Caco-2 (cell line): ENCODE measurements around the gene MMP12. TPM values are rescaled to one million over a fixed set of nuclear protein-coding genes. Genes with fewer than 3 reads are reported as not detected.
A peak's percentile ranks its signal among the peaks of the same experiment; 100 is the strongest.
"Not testable (repeated sequence)": the region's sequence is repeated elsewhere in the genome, so short reads cannot be mapped to it uniquely, and the experiment has no call there.

ENCODE experiments used
- BruUV-seq: library from RNA; stranded (reverse); fragments of 400-500 nt; replicated peaks from 2 replicates; lab custom pipeline; 2021; lab: Mats Ljungman, UMichigan
- CTCF ChIA-PET: fragments of 300-600 bp; sonication (Branson Sonifier 250); formaldehyde crosslinking; loops from one replicate; lab custom pipeline; 2022; ENCODE audit warnings: antibody characterized with exemption; lab: Charles Lee
- POLR2A ChIA-PET: fragments of 300-600 bp; sonication (Branson Sonifier 250); formaldehyde crosslinking; loops from one replicate; lab custom pipeline; 2022; ENCODE audit warnings: antibody characterized with exemption; lab: Charles Lee
- DNase-seq, 2 experiments: peaks; one replicate each; pipeline versions ENCODE4 v3.0.0 to v3.0.0-alpha.2; 2020 to 2022
- H3K27me3 ChIP-seq: replicated peaks from 2 replicates; pipeline ENCODE4 v1.6.0; 2011; ENCODE audit warnings: low read length; ENCODE audit not compliant: control insufficient read depth, insufficient read depth
- H3K36me3 ChIP-seq: 2 replicates; pipeline ENCODE4 v1.5.1; 2011; ENCODE audit warnings: low read length; ENCODE audit not compliant: control insufficient read depth, insufficient read depth
- H3K4me1 ChIP-seq: fragments of 250-450 bp; sonication (Bioruptor Pico); 2 replicates; pipeline ENCODE4 v1.5.1; 2020; ENCODE audit warnings: mild to moderate bottlenecking
- H3K4me3 ChIP-seq: 2 replicates; pipeline ENCODE4 v1.5.1; 2011; ENCODE audit warnings: low read depth, mild to moderate bottlenecking, control low read depth, low read length
- H3K9me3 ChIP-seq: fragments of 250-450 bp; sonication (Bioruptor Pico); 2 replicates; pipeline ENCODE4 v1.5.1; 2020; ENCODE audit warnings: mild to moderate bottlenecking, moderate library complexity
- H3K27ac Mint-ChIP-seq: one replicate; pipeline ENCODE4 v1.8.0; 2022; ENCODE audit warnings: mixed read lengths; ENCODE audit not compliant: unreplicated experiment
- H3K27me3 Mint-ChIP-seq: one replicate; pipeline ENCODE4 v1.8.0; 2022; ENCODE audit warnings: mixed read lengths; ENCODE audit not compliant: insufficient read depth, unreplicated experiment
- H3K36me3 Mint-ChIP-seq: one replicate; pipeline ENCODE4 v1.8.0; 2022; ENCODE audit warnings: mild to moderate bottlenecking, mixed read lengths; ENCODE audit not compliant: insufficient read depth, unreplicated experiment
- H3K4me1 Mint-ChIP-seq: one replicate; pipeline ENCODE4 v1.8.0; 2022; ENCODE audit warnings: low read depth, mixed read lengths; ENCODE audit not compliant: unreplicated experiment
- H3K4me3 Mint-ChIP-seq: one replicate; pipeline ENCODE4 v1.8.0; 2022; ENCODE audit warnings: mild to moderate bottlenecking, moderate library complexity, mixed read lengths; ENCODE audit not compliant: unreplicated experiment
- H3K9me3 Mint-ChIP-seq: one replicate; pipeline ENCODE4 v1.8.0; 2022; ENCODE audit warnings: mixed read lengths; ENCODE audit not compliant: unreplicated experiment
- CTCF ChIP-seq, 2 experiments: fragments of 200-600 bp in 1 of 2; IDR thresholded peaks; 1 replicate in 1 of 2; 2 replicates in 1 of 2; pipeline versions ENCODE4 v1.5.1 to v1.8.0; 2011 to 2022; ENCODE audit warnings: antibody characterized with exemption in 1 of 2, control low read depth in 1 of 2, inconsistent platforms in 1 of 2, low read depth in 1 of 2, low read length in 1 of 2, mild to moderate bottlenecking in 1 of 2, moderate library complexity in 1 of 2; ENCODE audit not compliant: insufficient read depth in 1 of 2, severe bottlenecking in 1 of 2, unreplicated experiment in 1 of 2
- intact Hi-C: fragments of 100-400 bp; cut with micrococcal nuclease; formaldehyde crosslinking; loops from one replicate; pipeline ENCODE4 v1.10.0; 2022; ENCODE audit not compliant: unreplicated experiment
- total RNA-seq: library from RNA; stranded (reverse); gene quantifications from 2 replicates; pipeline ENCODE4 v1.2.3, GENCODE V29; 2022

MMP12 gene
- total RNA-seq, 1 experiment from 2014 or later: not detected

- POLR2A ChIA-PET: no interaction called here
- intact Hi-C loops: no loop called here
Observed at GRCh38 chr11:102911758-102912481, 37.1 kb upstream of the MMP12 start.

GRCh38 chr11:102905848-102906247, 31.1 kb upstream of the MMP12 start:
- H3K36me3 ChIP-seq, H3K9me3 ChIP-seq, POLR2A ChIA-PET, H3K4me3 Mint-ChIP-seq, H3K4me1 ChIP-seq, BruUV-seq, H3K36me3 Mint-ChIP-seq, H3K4me1 Mint-ChIP-seq, CTCF ChIA-PET, intact Hi-C loops, H3K27ac Mint-ChIP-seq, DNase-seq, H3K27me3 ChIP-seq, H3K4me3 ChIP-seq, H3K27me3 Mint-ChIP-seq: not testable (repeated sequence)
- H3K9me3 Mint-ChIP-seq: peaks cover 17% of the 10 kb centered on the region

More at GRCh38 chr11:102911758-102912481, 37.1 kb upstream of the MMP12 start:
- no peak for TF ChIP-seq CTCF (IDR thresholded peaks at IDR 0.05; ENCODE audit: insufficient read depth in 1 of 2, low read depth in 1 of 2, low read length in 1 of 2, severe bottlenecking in 1 of 2, unreplicated experiment in 1 of 2)
- Mint-ChIP-seq H3K4me1 (no peaks in the 10 kb centered on the region), H3K27ac (no peak overlapping the region), H3K27me3 (peaks cover 3% of the 10 kb centered on the region), H3K4me3 (no peak overlapping the region), H3K36me3 (no peaks in the 10 kb centered on the region), H3K9me3 (peaks cover 17% of the 10 kb centered on the region)
- no TSS peak for BruUV-seq
- peak in 1 of 2 experiments; percentile 12 for DNase-seq
- Histone ChIP-seq H3K27me3 (no peaks in the 10 kb centered on the region), H3K36me3 (no peaks in the 10 kb centered on the region), H3K9me3 (0 out of 2 replicates have a peak, but pooled peaks cover 3% of the 10 kb centered on the region), H3K4me3 (no peak overlapping the region), H3K4me1 (no peaks in the 10 kb centered on the region)
- CTCF ChIA-PET: interaction anchor here (1.1 to 1.2 kb wide), 2 partner anchors 29 to 30 kb away, joined by 3 read pairs; no protein-coding TSS in a partner anchor

- DNase-seq, H3K9me3 ChIP-seq, BruUV-seq, H3K4me3 Mint-ChIP-seq, H3K4me1 Mint-ChIP-seq, H3K36me3 ChIP-seq, intact Hi-C loops, H3K36me3 Mint-ChIP-seq, H3K27me3 ChIP-seq, POLR2A ChIA-PET, H3K4me3 ChIP-seq, H3K4me1 ChIP-seq, CTCF ChIA-PET, H3K27me3 Mint-ChIP-seq, H3K27ac Mint-ChIP-seq: not testable (repeated sequence)
- H3K9me3 Mint-ChIP-seq: peaks cover 11% of the 10 kb centered on the region
Observed at GRCh38 chr11:102903895-102904294, 29.1 kb upstream of the MMP12 start.

- no peak for TF ChIP-seq CTCF (IDR thresholded peaks at IDR 0.05; ENCODE audit: insufficient read depth in 1 of 2, low read depth in 1 of 2, low read length in 1 of 2, severe bottlenecking in 1 of 2, unreplicated experiment in 1 of 2)
- Histone ChIP-seq H3K36me3 (no peaks in the 10 kb centered on the region; the same call in 1 of the 2 replicates), H3K27me3 (no peaks in the 10 kb centered on the region), H3K4me3 (no peak overlapping the region), H3K9me3 (no peaks in the 10 kb centered on the region), H3K4me1 (no peaks in the 10 kb centered on the region)
- Mint-ChIP-seq H3K9me3 (no peaks in the 10 kb centered on the region), H3K27me3 (peaks cover 5% of the 10 kb centered on the region), H3K4me3 (no peak overlapping the region), H3K4me1 (no peaks in the 10 kb centered on the region), H3K27ac (no peak overlapping the region), H3K36me3 (no peaks in the 10 kb centered on the region)
- BruUV-seq: no TSS peak
- intact Hi-C loops: no loop called here
- no peak for DNase-seq
- CTCF ChIA-PET: no interaction called here
- POLR2A ChIA-PET: no interaction called here
Observed at GRCh38 chr11:102900346-102900745, 25.6 kb upstream of the MMP12 start.
